ENCODE measurements around the gene SMAD3. TPM values are rescaled to one million over a fixed set of nuclear protein-coding genes. Genes with fewer than 3 reads are reported as not detected.

Gene SMAD3
- total RNA-seq, 1 donor: 67.8 TPM

DNA sequence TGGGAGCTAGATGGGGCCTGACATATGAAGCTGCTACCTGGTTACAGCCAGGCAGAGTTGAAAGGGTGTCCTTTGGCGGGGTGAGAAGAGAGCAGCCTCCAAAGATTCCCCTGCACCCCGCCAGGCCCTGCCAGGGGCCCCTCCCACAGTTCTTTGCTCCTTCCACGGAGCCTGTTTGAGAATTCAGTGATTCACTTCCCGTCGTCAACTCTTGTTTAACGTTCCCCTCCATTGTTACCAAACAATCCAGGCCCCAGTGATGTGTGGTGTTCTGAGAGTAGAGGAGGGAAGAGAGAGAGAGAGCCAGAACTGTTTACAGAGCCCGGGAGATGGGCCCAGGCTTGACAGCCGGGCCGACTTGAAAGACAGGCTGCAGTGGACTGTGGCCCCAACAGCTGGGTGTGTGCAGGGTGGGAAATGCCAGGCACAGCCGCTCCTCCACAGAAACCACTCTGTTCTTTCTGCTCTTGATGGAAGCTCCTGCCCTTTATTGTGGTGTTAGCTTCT lies 81.5 kb downstream of the SMAD3 start:
- TF ChIP-seq, protein P1, sequence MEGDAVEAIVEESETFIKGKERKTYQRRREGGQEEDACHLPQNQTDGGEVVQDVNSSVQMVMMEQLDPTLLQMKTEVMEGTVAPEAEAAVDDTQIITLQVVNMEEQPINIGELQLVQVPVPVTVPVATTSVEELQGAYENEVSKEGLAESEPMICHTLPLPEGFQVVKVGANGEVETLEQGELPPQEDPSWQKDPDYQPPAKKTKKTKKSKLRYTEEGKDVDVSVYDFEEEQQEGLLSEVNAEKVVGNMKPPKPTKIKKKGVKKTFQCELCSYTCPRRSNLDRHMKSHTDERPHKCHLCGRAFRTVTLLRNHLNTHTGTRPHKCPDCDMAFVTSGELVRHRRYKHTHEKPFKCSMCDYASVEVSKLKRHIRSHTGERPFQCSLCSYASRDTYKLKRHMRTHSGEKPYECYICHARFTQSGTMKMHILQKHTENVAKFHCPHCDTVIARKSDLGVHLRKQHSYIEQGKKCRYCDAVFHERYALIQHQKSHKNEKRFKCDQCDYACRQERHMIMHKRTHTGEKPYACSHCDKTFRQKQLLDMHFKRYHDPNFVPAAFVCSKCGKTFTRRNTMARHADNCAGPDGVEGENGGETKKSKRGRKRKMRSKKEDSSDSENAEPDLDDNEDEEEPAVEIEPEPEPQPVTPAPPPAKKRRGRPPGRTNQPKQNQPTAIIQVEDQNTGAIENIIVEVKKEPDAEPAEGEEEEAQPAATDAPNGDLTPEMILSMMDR (IDR thresholded peaks at IDR 0.05; ENCODE audit: insufficient read depth, low read depth, low read length): no peak
- no peak overlapping the region for H3K4me3 ChIP-seq (ENCODE audit: low read depth, low read length)
- peak; percentile 94 for DNase-seq (ENCODE audit: low read depth)

DNA sequence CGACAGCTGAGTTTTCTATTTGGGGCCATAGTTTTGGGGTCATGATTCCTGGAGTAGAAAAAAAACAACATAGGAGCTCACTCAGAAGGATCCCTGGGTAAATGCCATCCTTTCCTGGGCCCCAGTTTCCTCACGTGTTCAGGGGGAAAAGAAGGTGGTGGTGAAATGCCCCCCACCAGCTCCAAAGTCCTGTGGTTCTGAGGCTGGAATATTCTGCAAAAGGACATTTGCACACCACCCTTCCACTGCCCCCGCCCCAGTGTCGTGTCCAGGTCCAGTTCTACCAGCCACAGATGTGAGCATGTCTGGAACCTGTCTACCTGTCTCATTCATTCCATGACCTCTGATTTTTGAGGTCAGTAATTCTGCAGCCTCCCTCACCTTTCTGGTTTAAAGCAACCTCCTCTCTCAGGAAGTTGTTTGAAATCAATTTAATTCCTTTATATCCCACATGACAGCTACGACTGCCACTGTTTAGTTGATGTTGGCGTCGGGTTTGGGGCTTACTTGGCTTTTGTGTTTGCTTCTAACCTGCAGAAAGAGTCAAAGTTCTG lies 82.1 kb downstream of the SMAD3 start:
- DNase-seq (ENCODE audit: low read depth): no peak
- TF ChIP-seq, protein P1 (IDR thresholded peaks at IDR 0.05; ENCODE audit: insufficient read depth, low read depth, low read length): no peak
- no peak overlapping the region for H3K4me3 ChIP-seq (ENCODE audit: low read depth, low read length)

DNA sequence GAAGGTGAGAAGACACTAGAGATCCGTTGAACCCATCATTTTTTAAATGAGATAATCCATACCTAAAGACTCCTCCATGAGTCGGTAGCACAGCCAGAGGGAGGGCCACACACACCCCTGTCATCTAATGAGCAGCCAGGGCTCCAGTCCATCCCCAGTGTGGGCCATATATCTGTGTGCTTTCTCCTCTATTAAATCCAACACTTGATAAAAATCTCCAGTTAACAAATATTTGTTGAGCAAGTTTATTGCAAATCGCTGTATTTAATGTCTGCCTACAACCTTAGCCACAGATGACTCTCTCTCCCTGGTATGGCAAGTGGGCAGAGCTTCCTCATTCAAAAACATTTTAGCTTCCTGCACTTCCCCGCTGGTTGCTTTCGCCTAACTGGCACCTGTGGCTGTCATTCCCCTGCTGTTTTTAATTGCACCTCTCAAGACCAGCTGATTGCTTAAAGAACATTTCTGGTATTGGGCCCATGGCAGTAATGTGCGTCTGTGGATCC lies 82.8 kb downstream of the SMAD3 start:
- DNase-seq (ENCODE audit: low read depth): peak; percentile 91
- no peak overlapping the region for H3K4me3 ChIP-seq (ENCODE audit: low read depth, low read length)
- TF ChIP-seq, protein P1 (IDR thresholded peaks at IDR 0.05; ENCODE audit: insufficient read depth, low read depth, low read length): no peak

DNA sequence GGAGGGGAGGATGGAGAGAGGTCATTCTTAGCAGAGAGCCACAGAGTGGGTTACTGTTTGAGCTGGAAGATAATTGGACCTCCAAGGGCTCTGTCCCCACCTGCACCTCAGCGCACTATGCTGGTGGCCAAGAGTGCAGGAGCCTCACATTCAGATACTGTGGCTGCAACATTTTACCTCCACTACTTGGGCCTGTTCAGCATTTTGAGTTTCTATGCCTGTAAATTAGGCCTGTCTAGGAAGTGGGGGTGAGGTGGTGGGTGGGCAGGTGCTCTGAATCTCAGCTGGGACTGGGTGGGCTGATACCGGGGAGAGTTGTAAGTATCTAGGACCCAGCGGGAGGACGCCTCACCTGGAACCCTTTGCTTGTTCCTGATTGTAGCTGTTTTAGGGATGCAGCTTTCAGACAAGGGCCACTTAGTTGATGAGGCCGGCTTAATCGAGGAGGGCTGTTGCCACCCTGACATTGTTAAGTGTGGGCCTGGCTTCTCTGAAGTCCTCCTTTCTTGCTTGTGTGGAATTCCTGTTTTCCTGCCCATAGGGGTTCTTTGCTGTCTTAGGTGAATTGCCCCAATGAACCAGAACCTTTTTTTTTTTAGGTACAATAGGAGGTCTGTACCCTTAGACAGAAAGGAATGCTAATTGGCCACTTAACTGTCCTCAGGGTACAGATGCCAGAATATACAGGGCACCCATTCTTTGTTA lies 83.8 kb downstream of the SMAD3 start:
- TF ChIP-seq, protein P1 (IDR thresholded peaks at IDR 0.05; ENCODE audit: insufficient read depth, low read depth, low read length): no peak
- no peak overlapping the region for H3K4me3 ChIP-seq (ENCODE audit: low read depth, low read length)
- DNase-seq (ENCODE audit: low read depth): no peak

DNA sequence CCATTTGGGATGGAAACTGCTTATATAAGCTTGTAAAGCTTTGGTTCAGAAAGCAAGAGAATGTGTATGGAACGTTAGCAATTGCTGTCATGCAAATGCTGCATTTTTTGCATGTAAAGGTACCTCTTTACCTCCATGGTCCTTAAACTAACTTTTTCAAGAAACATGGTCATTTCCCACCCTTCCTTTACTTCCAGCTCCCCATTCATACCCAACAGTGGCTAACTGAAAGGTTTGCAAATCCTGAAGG lies 84.3 kb downstream of the SMAD3 start:
- peak overlapping the region; percentile 35 for H3K4me3 ChIP-seq (ENCODE audit: low read depth, low read length)

DNA sequence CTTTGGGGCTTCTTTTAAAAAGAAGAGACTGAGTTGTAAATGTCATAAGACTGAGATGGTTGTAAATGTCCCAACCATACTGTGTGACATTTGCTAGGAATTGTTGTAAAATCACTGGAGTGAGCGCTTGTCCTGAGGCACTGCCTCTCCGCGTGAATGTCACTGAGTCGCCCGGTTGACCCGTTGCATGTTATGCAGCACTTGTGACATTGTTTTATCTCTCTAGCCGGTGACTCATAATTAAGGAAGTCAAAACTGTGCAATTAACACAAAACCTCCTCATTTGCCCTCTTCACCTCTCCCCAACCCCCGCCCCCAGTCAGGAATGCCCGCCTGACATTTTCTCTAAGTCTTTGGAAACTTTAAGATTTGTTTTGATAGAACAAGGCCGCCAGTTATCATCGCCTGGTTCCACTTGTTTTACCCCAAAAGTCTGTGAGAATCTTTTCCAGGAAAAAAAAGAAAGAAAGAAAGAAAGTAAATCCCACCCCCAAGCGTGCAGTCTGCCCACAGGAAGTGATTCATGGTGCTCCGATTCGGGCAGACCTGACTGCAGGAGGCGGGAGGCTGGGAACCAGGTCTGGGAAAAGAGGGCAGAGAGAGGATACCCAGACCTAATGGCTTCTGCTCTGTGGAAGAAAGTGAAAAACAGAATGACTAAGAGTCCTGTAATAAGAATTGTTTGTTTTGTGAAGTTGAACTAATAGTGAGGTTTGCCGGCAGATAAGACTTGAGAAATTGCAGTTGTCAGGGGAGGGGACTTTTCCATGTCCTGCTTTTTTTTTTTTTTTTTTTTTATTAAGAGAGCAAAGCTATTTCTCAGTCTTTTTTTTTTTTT lies 84.8 kb downstream of the SMAD3 start:
- DNase-seq (ENCODE audit: low read depth): peak; percentile 99
- TF ChIP-seq, protein P1 (IDR thresholded peaks at IDR 0.05; ENCODE audit: insufficient read depth, low read depth, low read length): no peak
- peak overlapping the region; percentile 35 for H3K4me3 ChIP-seq (ENCODE audit: low read depth, low read length)

More for the DNA sequence above, 84.3 kb downstream of the SMAD3 start:
- DNase-seq (ENCODE audit: low read depth): no peak
- TF ChIP-seq, protein P1 (IDR thresholded peaks at IDR 0.05; ENCODE audit: insufficient read depth, low read depth, low read length): no peak
